Calu3 (cell line): ENCODE results near the gene DLX1. TPM values are rescaled to one million over a fixed set of nuclear protein-coding genes. Genes with fewer than 3 reads are reported as not detected.

ENCODE experiments used
- BruUV-seq: library from RNA; stranded (reverse); fragments of 400-500 nt; replicated peaks from 2 replicates; lab custom pipeline; 2021; lab: Mats Ljungman, UMichigan
- CTCF ChIA-PET: fragments of 300-600 bp; sonication (Branson Sonifier 250); formaldehyde crosslinking; loops from one replicate; lab custom pipeline; 2022; ENCODE audit warnings: antibody characterized with exemption; lab: Charles Lee
- DNase-seq: peaks from one replicate; pipeline ENCODE4 v3.0.0; 2022
- H3K27ac Mint-ChIP-seq: one replicate; pipeline ENCODE4 v1.8.0; 2022; ENCODE audit warnings: mixed read lengths; ENCODE audit not compliant: unreplicated experiment
- H3K27me3 Mint-ChIP-seq: one replicate; pipeline ENCODE4 v1.8.0; 2022; ENCODE audit warnings: mixed read lengths; ENCODE audit not compliant: unreplicated experiment
- H3K36me3 Mint-ChIP-seq: one replicate; pipeline ENCODE4 v1.8.0; 2022; ENCODE audit warnings: mild to moderate bottlenecking, moderate library complexity, mixed read lengths; ENCODE audit not compliant: insufficient read depth, unreplicated experiment
- H3K4me1 Mint-ChIP-seq: one replicate; pipeline ENCODE4 v1.8.0; 2022; ENCODE audit warnings: mild to moderate bottlenecking, low read depth, mixed read lengths; ENCODE audit not compliant: unreplicated experiment
- H3K4me3 Mint-ChIP-seq: one replicate; pipeline ENCODE4 v1.8.0; 2022; ENCODE audit warnings: mild to moderate bottlenecking, low read depth, moderate library complexity, mixed read lengths; ENCODE audit not compliant: unreplicated experiment
- H3K9me3 Mint-ChIP-seq: one replicate; pipeline ENCODE4 v1.8.0; 2022; ENCODE audit warnings: low read depth, mixed read lengths; ENCODE audit not compliant: unreplicated experiment
- CTCF ChIP-seq: fragments of 200-600 bp; IDR thresholded peaks from one replicate; pipeline ENCODE4 v1.8.0; 2022; ENCODE audit warnings: antibody characterized with exemption; ENCODE audit not compliant: unreplicated experiment
- intact Hi-C: fragments of 100-400 bp; cut with micrococcal nuclease; formaldehyde crosslinking; loops from one replicate; pipeline ENCODE4 v1.10.0; 2022; ENCODE audit not compliant: unreplicated experiment
- total RNA-seq: library from RNA; stranded (reverse); gene quantifications from 2 replicates; pipeline ENCODE4 v1.2.3, GENCODE V29; 2022

Gene DLX1
- total RNA-seq, 1 experiment from 2014 or later: not detected

DNA sequence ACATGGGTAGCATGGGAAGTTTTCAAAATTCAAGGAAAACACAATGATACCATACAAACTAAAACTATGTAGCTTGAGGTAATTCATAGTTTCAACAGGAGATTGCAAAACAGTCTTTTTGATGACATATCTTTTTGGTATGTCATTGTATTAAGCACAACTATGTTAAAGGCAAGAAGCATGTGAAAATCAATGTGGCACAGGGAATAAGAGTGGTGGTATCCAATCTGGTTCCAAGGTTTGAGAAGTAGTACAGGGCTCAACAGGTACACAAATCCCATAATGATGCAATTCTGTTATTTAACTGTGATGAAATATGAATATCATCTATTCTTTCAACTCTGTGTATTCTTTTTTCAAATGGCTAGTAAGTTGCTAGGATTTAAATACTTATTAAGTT lies 33.8 kb downstream of the DLX1 start:
- no peak for DNase-seq
- no peaks in the 10 kb centered on the region for H3K9me3 Mint-ChIP-seq
- H3K4me1 Mint-ChIP-seq: peaks cover 29% of the 10 kb centered on the region
- H3K36me3 Mint-ChIP-seq: no peaks in the 10 kb centered on the region
- H3K4me3 Mint-ChIP-seq: peak overlapping the region; percentile 25
- BruUV-seq: no TSS peak
- H3K27me3 Mint-ChIP-seq: no peaks in the 10 kb centered on the region
- CTCF ChIA-PET: interaction anchor here (1.0 kb wide), 2 partner anchors 8 to 346 kb away, joined by 3 to 11 read pairs; no protein-coding TSS in a partner anchor
- peak overlapping the region; percentile 91 for H3K27ac Mint-ChIP-seq
- TF ChIP-seq CTCF: no peak
- intact Hi-C loops: no loop called here

DNA sequence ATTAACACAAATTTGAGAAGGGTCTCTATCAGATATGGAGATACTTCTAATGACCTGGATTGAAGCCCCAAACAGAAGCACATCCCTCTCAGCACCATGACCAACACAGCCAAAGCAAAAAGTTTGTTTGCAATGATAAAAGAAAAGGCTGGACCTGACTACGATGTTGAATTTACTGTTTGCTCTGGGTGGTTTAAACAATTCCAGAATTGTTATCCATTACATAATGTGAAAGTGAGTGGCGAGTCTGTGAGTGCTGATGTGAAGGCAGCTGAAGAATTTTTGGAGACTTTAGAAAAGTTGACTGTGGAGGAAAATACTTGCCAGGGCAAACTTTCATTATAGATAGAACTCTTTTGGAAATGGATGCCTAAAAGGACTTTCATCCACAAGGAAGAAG lies 34.8 kb downstream of the DLX1 start:
- CTCF ChIA-PET: interaction anchor here (0.7 kb wide), 1 partner anchor 260 kb away, joined by 3 read pairs; no protein-coding TSS in a partner anchor
- Mint-ChIP-seq H3K27me3 (no peaks in the 10 kb centered on the region), H3K9me3 (no peaks in the 10 kb centered on the region), H3K27ac (no peak overlapping the region), H3K4me3 (no peak overlapping the region), H3K4me1 (peaks cover 22% of the 10 kb centered on the region), H3K36me3 (no peaks in the 10 kb centered on the region)
- no TSS peak for BruUV-seq
- no peak for TF ChIP-seq CTCF
- intact Hi-C loops: loop anchor here (10.0 kb wide), 1 partner anchor 525 kb away; no protein-coding TSS in a partner anchor
- DNase-seq: no peak

DNA sequence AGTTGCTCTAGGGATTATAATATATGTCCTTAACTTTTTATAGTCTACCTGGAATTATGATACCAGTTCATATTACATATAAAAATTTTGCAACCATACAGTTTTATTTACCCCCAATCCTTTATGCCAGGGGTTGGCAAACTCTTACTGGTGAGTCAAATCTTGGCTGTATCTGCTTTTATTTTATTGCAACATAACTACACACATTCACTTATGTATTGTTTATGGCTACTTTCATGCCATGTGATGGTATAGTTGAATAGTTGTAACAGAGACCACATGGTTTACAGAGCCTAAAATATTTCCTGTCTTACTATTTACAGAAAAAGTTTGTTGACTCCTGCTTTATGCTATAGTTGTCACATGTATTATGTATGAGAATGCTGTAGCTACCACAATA lies 43.2 kb downstream of the DLX1 start:
- Mint-ChIP-seq H3K4me3 (no peak overlapping the region), H3K27ac (no peak overlapping the region), H3K36me3 (no peaks in the 10 kb centered on the region), H3K27me3 (no peaks in the 10 kb centered on the region), H3K9me3 (no peaks in the 10 kb centered on the region), H3K4me1 (no peaks in the 10 kb centered on the region)
- no peak for DNase-seq
- intact Hi-C loops: loop anchor here (5.0 to 10.0 kb wide), 2 partner anchors 316 to 534 kb away; no protein-coding TSS in a partner anchor
- BruUV-seq: no TSS peak
- no peak for TF ChIP-seq CTCF
- CTCF ChIA-PET: interaction anchor here (0.7 kb wide), 1 partner anchor 392 kb away, joined by 13 read pairs; no protein-coding TSS in a partner anchor

GRCh38 chr2:172129404-172129803 lies 44.1 kb downstream of the DLX1 start:
- DNase-seq: no peak
- CTCF ChIA-PET: no interaction called here
- Mint-ChIP-seq H3K4me1 (no peaks in the 10 kb centered on the region), H3K36me3 (no peaks in the 10 kb centered on the region), H3K27ac (no peak overlapping the region), H3K9me3 (no peaks in the 10 kb centered on the region), H3K4me3 (no peak overlapping the region), H3K27me3 (no peaks in the 10 kb centered on the region)
- no peak for TF ChIP-seq CTCF
- BruUV-seq: no TSS peak
- intact Hi-C loops: loop anchor here (5.0 to 10.0 kb wide), 2 partner anchors 317 to 535 kb away; no protein-coding TSS in a partner anchor
